HEK293T (cell line): ENCODE data around the gene ASTN2.

Experiments
- CTCF ChIA-PET: fragments of 350-600 bp; formaldehyde crosslinking; extraction: SDS; loops from one replicate; lab custom pipeline; 2021; ENCODE audit warnings: antibody characterized with exemption, inconsistent platforms; lab: Yijun Ruan, JAX
- POLR2A ChIA-PET: fragments of 350-600 bp; formaldehyde crosslinking; extraction: SDS; loops from one replicate; lab custom pipeline; 2020; ENCODE audit warnings: antibody characterized with exemption, inconsistent platforms; lab: Yijun Ruan, JAX
- DNase-seq: peaks from one replicate; pipeline ENCODE4 v3.0.0; 2012; ENCODE audit warnings: mixed read lengths; ENCODE audit errors: extremely low spot score
- ARNT ChIP-seq: fragments of 450-650 bp; IDR thresholded peaks from 2 replicates; pipeline ENCODE4 v1.6.1; 2017; ENCODE audit warnings: mild to moderate bottlenecking
- BHLHE40 ChIP-seq: fragments of 450-650 bp; IDR thresholded peaks from 2 replicates; pipeline ENCODE4 v1.6.1; 2016; ENCODE audit warnings: mild to moderate bottlenecking, moderate library complexity, borderline replicate concordance
- CTBP1 ChIP-seq: fragments of 450-650 bp; IDR thresholded peaks from 2 replicates; pipeline ENCODE4 v1.6.1; 2016; ENCODE audit warnings: borderline replicate concordance
- ELF4 ChIP-seq: fragments of 450-650 bp; IDR thresholded peaks from 2 replicates; pipeline ENCODE4 v1.6.1; 2017; ENCODE audit warnings: antibody characterized with exemption
- FOXA1 ChIP-seq: fragments of 450-650 bp; IDR thresholded peaks from 2 replicates; pipeline ENCODE4 v1.6.1; 2016; ENCODE audit warnings: mild to moderate bottlenecking
- FOXK2 ChIP-seq: fragments of 450-650 bp; IDR thresholded peaks from 2 replicates; pipeline ENCODE4 v1.6.1; 2016; ENCODE audit warnings: mild to moderate bottlenecking
- FOXM1 ChIP-seq: fragments of 450-650 bp; IDR thresholded peaks from 2 replicates; pipeline ENCODE4 v1.6.1; 2017; ENCODE audit warnings: mild to moderate bottlenecking, borderline replicate concordance
- HDGF ChIP-seq: fragments of 450-650 bp; IDR thresholded peaks from 2 replicates; pipeline ENCODE4 v1.6.1; 2017; ENCODE audit warnings: antibody characterized with exemption, borderline replicate concordance
- L3MBTL2 ChIP-seq: fragments of 450-650 bp; conservative IDR thresholded peaks from 2 replicates; pipeline ENCODE4 v1.6.1; 2016; ENCODE audit warnings: mild to moderate bottlenecking
- LEF1 ChIP-seq: fragments of 450-650 bp; IDR thresholded peaks from 2 replicates; pipeline ENCODE4 v1.6.1; 2017; ENCODE audit warnings: mild to moderate bottlenecking, borderline replicate concordance
- NFRKB ChIP-seq: fragments of 450-650 bp; IDR thresholded peaks from 2 replicates; pipeline ENCODE4 v1.6.1; 2016; ENCODE audit warnings: mild to moderate bottlenecking, moderate library complexity
- PKNOX1 ChIP-seq: fragments of 450-650 bp; IDR thresholded peaks from 2 replicates; pipeline ENCODE4 v1.6.1; 2016
- SP1 ChIP-seq: fragments of 450-650 bp; IDR thresholded peaks from 2 replicates; pipeline ENCODE4 v1.6.1; 2017
- SUZ12 ChIP-seq: fragments of 450-650 bp; IDR thresholded peaks from 2 replicates; pipeline ENCODE4 v1.6.1; 2016; ENCODE audit warnings: mild to moderate bottlenecking
- TARDBP ChIP-seq: fragments of 450-650 bp; IDR thresholded peaks from 2 replicates; pipeline ENCODE4 v1.6.1; 2016
- ZNF384 ChIP-seq: fragments of 450-650 bp; IDR thresholded peaks from 2 replicates; pipeline ENCODE4 v1.6.1; 2016

Gene ASTN2

GRCh38 chr9:116467740-116468351 is 947.0 kb downstream of the ASTN2 start:
- no peak for TF ChIP-seq LEF1
- no peak for TF ChIP-seq ZNF384
- TF ChIP-seq FOXK2: no peak
- no peak for TF ChIP-seq ARNT
- TF ChIP-seq TARDBP: no peak
- TF ChIP-seq FOXM1: no peak
- no peak for TF ChIP-seq NFRKB
- no peak for TF ChIP-seq L3MBTL2
- no peak for TF ChIP-seq BHLHE40
- TF ChIP-seq HDGF: no peak
- no peak for TF ChIP-seq PKNOX1
- POLR2A ChIA-PET: no interaction called here
- no peak for DNase-seq
- CTCF ChIA-PET: no interaction called here

- DNase-seq: no peak
- ChIA-PET CTCF (no interaction called here), POLR2A (no interaction called here)
- TF ChIP-seq ARNT (no peak), LEF1 (no peak), TARDBP (no peak), PKNOX1 (no peak), ZNF384 (no peak), NFRKB (no peak), FOXM1 (no peak), HDGF (no peak), SUZ12 (no peak)
Measured at GRCh38 chr9:116466271-116467235, 948.3 kb downstream of the ASTN2 start.

- DNase-seq: no peak
- TF ChIP-seq L3MBTL2 (no peak), FOXK2 (no peak), TARDBP (no peak), SUZ12 (no peak), CTBP1 (no peak), LEF1 (no peak), FOXA1 (no peak), HDGF (no peak), PKNOX1 (no peak), ELF4 (no peak), BHLHE40 (no peak), ZNF384 (no peak), SP1 (no peak), ARNT (no peak)
- CTCF ChIA-PET: no interaction called here
- POLR2A ChIA-PET: no interaction called here
Measured at GRCh38 chr9:116465576-116466270, 949.1 kb downstream of the ASTN2 start.

- POLR2A ChIA-PET: no interaction called here
- CTCF ChIA-PET: no interaction called here
Measured at GRCh38 chr9:116464987-116465571, 949.8 kb downstream of the ASTN2 start.

More at GRCh38 chr9:116464987-116465571, 949.8 kb downstream of the ASTN2 start:
- no peak for TF ChIP-seq ARNT
- TF ChIP-seq ZNF384: no peak
- no peak for TF ChIP-seq FOXM1
- no peak for TF ChIP-seq FOXK2
- no peak for TF ChIP-seq SP1
- TF ChIP-seq CTBP1: no peak
- no peak for TF ChIP-seq BHLHE40
- TF ChIP-seq LEF1: no peak
- TF ChIP-seq ELF4: no peak
- TF ChIP-seq L3MBTL2: no peak
- TF ChIP-seq NFRKB: no peak
- TF ChIP-seq PKNOX1: no peak
- no peak for TF ChIP-seq HDGF
- DNase-seq: no peak
